ENCODE data around the gene GEMIN4.
"Not testable (repeated sequence)": the region's sequence is repeated elsewhere in the genome, so short reads cannot be mapped to it uniquely, and the experiment has no call there.

GEMIN4 gene

GRCh38 chr17:752002-752619, at the start of gene GEMIN4:
Gene GEMIN4, minus strand, starts transcription at chr17:752264. Its CDS starts 122 bp downstream, at chr17:752142.
- peak; percentile 99 for DNase-seq

DNA sequence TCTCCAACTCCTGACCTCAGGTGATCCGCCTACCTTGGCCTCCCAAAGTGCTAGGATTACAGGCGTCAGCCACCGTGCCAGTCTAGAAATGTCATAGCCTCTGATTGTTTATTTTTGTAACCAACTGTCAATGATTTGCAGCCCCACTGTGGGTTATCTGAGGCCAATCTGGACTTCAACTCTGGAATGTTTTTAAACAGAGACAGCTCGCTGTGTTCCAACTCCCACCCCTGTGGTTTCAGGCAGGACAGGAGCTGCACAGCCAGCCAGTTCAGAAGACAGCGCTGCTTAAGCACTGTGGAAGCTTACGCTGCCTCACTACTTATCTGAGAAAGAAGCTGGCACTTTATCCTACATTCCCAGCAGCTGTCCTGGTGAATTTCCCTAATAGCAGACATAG, 49.6 kb upstream of the GEMIN4 start:
- DNase-seq: no peak

GRCh38 chr17:800446-801242, 48.6 kb upstream of the GEMIN4 start:
- DNase-seq: no peak

DNA sequence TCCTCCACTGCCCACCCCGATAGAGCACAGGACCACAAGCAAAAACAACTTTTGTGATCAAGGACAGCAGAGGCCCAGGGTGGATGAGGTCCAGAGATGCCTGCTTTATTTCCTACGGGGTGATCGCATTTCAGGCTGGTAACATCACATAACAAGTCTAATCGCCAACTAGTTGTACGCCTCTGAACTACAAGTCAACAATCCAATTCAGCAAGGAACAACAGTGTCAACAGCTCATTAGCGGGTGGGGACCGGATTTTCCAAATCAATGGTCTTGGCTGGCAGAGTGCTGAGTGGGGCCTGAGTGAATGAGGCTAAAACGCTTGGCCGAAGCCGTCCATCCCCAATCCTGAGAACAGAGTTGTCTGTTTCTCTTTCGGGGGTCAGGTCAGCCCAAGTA, 47.2 kb upstream of the GEMIN4 start:
- no peak for DNase-seq

DNA sequence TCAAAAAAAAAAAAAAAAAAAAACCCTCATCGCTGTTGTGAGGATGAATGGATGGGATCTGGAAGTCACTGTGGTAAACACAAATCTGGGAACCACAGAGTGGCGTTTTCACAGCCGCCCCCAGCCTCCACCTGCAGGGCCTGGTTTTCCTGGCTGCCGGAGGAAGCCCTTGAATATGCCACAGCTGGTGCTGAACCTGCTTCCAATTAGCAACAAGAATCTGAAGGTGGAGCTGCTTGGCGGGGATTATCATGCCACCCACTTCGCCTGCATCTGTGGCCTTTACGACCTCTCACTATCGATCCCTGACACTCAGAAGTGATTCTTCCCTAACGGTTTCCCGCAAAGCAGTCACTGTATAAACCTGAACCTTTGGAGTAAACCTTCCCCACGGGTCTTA, 46.2 kb upstream of the GEMIN4 start:
- DNase-seq: no peak

- DNase-seq: no peak
These were observed 45.3 kb upstream of the GEMIN4 start for GRCh38 chr17:797236-797840.

DNA sequence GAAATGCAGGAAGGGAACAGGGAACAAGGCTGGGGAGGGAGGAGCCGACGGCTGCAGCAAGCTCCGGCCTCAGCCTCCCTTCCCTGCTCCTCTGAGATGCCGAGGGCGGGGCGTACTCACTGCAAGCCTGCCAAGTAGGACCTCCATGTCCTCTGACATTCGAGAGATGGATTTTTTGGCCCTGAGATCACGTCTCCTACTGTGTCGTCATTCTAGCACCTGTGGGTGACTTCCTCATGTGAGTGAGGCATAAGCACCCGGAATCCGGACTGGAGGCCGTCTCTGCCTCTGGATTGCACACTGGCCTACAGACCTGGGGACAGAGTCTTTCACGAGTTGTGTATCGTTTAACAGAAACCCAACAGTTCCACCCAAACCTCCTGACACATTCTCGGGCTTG, 44.5 kb upstream of the GEMIN4 start:
- DNase-seq: no peak

DNA sequence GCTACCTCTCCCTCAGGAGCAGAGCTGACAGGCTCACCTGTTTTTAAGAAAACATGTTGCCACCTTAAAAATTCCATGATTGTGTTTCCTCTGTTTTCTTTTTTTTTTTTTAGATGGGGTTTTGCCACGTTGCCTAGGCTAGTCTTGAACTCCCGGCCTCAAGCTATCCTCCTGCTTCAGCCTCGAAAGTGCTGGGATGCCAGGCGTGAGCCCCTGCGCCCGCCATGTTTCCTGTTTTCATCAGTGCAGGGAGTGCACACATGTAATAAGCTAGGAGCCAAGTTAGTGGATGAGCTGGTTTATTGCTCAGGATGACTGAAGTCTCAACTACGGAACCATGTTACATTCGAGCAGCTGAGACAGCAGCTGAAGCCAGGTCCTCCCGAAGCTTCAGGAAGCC, 43.7 kb upstream of the GEMIN4 start:
- no peak for DNase-seq

DNA sequence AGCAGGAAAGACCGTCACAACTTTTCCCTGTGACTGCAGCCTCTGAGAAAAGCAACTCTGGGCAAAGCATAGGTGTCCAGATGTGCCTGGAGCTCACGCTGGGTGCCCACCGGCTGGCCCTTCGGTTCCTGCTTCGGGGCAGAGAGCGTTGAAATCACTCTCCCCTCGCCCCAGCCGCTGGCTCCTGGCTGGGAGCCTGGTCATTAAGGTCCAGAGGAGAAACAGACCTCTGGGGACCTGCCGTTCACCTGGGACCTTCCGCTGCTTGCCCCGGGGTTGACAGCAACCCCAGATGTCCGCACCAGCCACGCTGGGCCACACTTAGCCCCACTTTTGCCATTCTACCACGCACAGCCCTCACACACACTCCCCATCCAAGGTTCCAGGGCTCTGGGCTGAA, 43.2 kb upstream of the GEMIN4 start:
- no peak for DNase-seq

DNA sequence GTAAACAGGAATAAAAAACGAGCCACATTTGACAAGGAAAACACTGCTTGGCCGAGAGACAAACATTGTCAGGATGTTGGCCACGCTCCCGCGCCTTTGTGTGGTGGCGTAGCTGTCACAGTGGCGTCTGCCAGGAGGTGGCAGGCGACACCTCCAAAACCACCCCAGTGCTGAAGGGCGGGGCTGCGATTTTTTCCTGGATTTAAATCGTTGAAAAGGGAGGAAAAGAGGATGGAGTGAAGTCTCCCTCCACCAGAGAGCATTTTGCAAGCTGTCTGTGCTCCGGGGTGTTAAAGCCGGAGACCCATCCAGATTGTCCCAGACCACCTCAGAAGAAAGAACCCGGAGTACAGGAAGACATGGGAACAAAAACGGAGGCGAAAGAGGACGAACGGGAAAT, 42.8 kb upstream of the GEMIN4 start:
- DNase-seq: peak; percentile 33

DNA sequence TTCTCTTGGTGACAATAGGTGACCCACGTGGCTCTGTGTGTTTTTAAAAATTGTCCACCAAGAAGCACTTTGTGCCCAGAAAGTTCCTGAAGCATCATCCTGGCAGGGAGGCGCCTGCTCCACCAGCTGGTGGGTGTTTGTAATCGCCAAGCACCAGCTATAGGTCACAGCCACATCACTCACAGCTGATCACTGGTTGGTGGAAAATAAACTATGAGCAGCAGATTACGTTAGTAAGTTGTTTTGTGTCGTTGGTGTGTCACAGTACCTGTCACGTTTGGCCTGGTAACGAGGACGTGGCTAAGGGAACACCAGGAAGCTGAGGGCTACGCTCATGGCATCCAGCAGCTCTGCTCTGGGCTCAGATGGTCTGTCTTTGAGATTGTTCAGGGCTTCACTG, 40.2 kb upstream of the GEMIN4 start:
- no peak for DNase-seq

- no peak for DNase-seq
These were observed 39.8 kb upstream of the GEMIN4 start for GRCh38 chr17:791829-792228.

DNA sequence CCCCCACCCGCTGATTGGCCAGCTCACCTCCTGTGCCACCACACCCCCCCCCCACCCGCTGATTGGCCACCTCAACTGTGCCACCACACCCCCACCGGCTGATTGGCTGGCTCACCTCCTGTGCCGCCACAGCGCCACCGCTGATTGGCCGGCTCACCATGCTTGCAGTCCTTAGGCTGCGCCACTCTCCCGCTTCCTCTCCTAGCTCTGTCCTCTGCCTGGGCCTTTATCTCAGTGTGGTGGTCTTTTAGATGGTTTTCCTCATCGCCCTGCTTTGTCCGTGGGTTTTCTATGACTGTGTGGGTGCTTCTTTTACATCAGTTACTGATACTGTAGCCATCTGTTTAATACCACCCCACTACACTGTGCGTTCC, 38.8 kb upstream of the GEMIN4 start:
- not testable (repeated sequence) for DNase-seq

- not testable (repeated sequence) for DNase-seq
These were observed 38.1 kb upstream of the GEMIN4 start for GRCh38 chr17:789931-790873.

DNA sequence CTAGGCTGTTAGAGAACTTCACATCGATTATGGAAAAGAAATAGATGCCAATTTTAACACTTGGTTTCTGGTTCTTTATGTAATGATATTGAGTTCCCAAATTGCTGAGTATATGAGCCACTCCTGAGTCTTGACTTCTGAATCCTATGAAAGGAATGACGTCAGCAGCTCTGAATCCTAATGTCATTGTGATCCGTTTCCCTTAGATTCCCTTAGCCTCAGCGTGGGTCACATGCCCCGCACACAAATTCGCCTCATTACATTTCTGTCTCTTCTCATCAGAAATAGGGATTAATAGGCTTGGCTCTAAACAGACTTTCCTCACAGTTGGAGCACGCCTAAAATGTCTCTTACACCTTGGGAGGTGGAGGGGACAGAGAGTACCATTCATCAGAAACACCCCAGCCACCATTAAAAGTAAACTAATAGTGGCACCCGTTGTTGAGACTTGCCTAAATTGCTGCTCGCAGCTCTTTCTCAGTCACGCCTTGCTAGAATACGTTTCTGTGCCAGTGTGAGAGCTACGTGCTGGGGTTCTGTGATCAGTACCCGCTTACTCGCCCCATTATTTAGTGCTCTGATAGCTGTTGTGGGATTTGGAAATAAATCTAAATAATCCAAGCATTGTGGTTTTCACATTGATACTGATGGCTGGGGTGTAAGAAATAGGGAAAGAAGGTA, 37.2 kb upstream of the GEMIN4 start:
- no peak for DNase-seq

DNA sequence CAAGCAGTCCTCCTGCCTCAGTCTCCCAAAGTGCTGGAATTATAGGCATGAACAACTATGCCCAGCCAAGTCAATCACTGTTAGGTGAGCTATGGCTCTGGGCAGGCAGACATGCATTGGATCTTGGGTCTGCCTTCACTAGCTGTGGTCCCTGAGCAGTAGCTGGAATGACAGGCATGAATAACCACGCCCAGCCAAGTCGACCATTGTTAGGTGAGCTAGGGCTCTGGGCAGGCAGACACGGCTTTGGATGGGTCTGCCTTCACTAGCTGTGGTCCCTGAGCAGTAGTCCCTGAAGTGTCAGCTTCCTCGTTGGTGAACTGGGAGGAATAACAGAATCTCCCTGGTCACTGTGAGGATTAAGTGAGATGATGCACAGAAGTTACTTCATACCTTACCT, 36.5 kb upstream of the GEMIN4 start:
- no peak for DNase-seq

DNA sequence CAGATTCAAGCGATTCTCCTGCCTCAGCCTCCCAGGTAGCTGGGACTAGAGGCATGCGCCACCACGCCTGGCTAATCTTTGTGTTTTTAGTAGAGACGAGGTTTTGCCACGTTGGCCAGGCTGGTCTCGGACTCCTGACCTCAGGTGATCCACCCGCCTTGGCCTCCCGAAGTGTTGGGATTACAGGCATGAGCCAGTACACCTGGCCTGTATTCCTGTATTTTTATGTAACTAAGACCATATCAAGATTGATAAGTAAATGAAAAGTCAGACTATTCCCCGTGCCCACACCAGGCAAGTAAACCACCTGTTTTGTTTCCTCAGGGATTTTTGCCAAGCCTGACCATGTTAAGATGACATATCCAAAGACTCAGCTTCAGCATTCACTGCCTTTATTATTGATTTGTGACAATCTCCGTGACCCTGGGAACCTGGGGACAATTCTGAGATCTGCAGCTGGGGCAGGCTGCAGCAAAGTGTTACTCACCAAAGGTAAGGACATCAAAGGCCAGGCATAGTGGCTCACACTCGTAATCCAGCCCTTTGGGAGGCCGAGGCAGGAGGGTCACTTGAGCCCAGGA, 35.7 kb upstream of the GEMIN4 start:
- DNase-seq: no peak

DNA sequence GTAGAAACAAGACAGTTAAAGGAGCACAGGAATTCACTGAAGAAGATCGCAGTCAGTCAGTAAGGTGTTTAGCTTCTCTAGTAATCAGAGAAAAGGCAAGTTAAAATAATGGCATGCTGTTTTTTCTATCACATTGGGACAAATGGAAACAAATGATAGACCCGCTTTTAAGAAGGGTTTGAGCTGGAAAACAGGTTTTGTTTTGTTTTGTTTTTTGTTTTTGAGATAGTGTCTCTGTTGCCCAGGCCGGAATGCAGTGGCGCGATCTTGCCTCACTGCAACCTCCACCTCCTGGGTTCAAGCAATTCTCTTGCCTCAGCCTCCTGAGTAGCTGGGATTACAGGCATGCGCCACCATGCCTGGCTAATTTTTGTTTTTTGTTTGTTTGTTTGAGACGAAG, 33.8 kb upstream of the GEMIN4 start:
- DNase-seq: not testable (repeated sequence)

GRCh38 chr17:784143-784542, 32.1 kb upstream of the GEMIN4 start:
- DNase-seq: no peak

GRCh38 chr17:781805-782731, 30.0 kb upstream of the GEMIN4 start, which contains the start of the genes GLOD4 and MRM3:
Gene GLOD4, minus strand, starts transcription at chr17:782280. Its CDS starts 25 bp downstream, at chr17:782255.
Gene MRM3, plus strand, starts transcription at chr17:782353. Its CDS starts 26 bp downstream, at chr17:782379.
- peak; percentile 97 for DNase-seq

DNA sequence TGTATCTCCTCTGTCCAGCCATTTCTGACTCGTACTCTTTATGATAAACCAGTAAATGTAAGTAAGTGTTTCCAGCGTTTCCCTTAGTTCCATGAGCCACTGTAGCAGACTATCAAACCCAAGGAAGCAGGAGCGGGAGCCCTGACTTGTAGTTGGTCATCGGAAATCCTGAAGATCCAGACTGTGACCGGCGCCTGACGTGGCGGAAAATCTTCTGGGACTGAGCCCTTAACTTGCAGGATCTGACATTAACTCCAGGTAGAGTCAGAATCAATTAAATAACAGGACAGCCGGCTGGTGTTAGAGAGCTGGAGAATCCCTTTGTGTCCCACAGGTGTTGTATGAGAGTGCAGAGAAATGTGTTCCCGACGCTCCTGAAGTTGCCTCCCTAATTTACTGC, 26.0 kb upstream of the GEMIN4 start:
- no peak for DNase-seq
